ENCODE results near the gene MRPL4.
"Not testable (repeated sequence)": the region's sequence is repeated elsewhere in the genome, so short reads cannot be mapped to it uniquely, and the experiment has no call there.

MRPL4 gene

GRCh38 chr19:10279737-10280442, 27.9 kb downstream of the MRPL4 start:
- H3K36me3 ChIP-seq, result no peaks in the 10 kb centered on the region

GRCh38 chr19:10282043-10282442, 30.0 kb downstream of the MRPL4 start:
- H3K4me1 ChIP-seq, result not testable (repeated sequence)

More at GRCh38 chr19:10279737-10280442, 27.9 kb downstream of the MRPL4 start:
- H3K27me3 ChIP-seq, result peaks cover 27% of the 10 kb centered on the region
- TF ChIP-seq, protein P1, sequence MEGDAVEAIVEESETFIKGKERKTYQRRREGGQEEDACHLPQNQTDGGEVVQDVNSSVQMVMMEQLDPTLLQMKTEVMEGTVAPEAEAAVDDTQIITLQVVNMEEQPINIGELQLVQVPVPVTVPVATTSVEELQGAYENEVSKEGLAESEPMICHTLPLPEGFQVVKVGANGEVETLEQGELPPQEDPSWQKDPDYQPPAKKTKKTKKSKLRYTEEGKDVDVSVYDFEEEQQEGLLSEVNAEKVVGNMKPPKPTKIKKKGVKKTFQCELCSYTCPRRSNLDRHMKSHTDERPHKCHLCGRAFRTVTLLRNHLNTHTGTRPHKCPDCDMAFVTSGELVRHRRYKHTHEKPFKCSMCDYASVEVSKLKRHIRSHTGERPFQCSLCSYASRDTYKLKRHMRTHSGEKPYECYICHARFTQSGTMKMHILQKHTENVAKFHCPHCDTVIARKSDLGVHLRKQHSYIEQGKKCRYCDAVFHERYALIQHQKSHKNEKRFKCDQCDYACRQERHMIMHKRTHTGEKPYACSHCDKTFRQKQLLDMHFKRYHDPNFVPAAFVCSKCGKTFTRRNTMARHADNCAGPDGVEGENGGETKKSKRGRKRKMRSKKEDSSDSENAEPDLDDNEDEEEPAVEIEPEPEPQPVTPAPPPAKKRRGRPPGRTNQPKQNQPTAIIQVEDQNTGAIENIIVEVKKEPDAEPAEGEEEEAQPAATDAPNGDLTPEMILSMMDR (IDR thresholded peaks at IDR 0.05; ENCODE audit: low read depth, low read length), result no peak
- no peaks in the 10 kb centered on the region for H3K4me1 ChIP-seq
- H3K4me3 ChIP-seq (ENCODE audit: low read depth, low read length), result no peak overlapping the region
- DNase-seq, result no peak
- no peaks in the 10 kb centered on the region for H3K9me3 ChIP-seq

DNA sequence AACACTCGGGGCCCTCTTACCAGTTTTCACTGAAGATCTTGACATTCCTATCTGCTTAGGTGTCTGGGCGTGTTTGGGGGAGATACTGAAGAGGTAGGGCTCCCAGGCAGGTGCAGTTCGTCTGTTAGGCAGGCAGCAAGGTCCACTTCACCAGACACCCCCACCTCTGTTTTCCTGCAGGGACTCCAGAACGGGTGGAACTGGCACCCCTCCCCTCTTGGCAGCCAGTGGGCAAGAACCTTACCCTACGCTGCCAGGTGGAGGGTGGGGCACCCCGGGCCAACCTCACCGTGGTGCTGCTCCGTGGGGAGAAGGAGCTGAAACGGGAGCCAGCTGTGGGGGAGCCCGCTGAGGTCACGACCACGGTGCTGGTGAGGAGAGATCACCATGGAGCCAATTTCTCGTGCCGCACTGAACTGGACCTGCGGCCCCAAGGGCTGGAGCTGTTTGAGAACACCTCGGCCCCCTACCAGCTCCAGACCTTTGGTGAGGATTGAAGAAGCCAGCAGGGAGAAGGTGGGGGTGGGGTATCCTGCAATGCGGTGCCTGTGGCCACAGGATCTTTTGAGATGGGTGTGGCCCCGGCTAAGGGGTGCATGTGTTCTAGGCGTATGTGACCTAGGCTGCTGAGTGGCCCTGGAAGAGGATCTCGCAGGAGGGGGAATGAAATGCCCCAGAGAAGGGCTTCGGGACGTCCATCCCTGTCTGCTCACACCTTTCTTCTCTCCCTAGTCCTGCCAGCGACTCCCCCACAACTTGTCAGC, 31.5 kb downstream of the MRPL4 start:
- H3K9me3 ChIP-seq, result no peaks in the 10 kb centered on the region
- peaks cover 13% of the 10 kb centered on the region for H3K27me3 ChIP-seq
- no peaks in the 10 kb centered on the region for H3K36me3 ChIP-seq
- no peaks in the 10 kb centered on the region for H3K4me1 ChIP-seq
- DNase-seq, result no peak
- TF ChIP-seq, protein P1 (IDR thresholded peaks at IDR 0.05; ENCODE audit: low read depth, low read length), result no peak
- no peak overlapping the region for H3K4me3 ChIP-seq (ENCODE audit: low read depth, low read length)

More at GRCh38 chr19:10282043-10282442, 30.0 kb downstream of the MRPL4 start:
- H3K36me3 ChIP-seq; DNase-seq; H3K9me3 ChIP-seq; H3K4me3 ChIP-seq (ENCODE audit: low read depth, low read length); H3K27me3 ChIP-seq: not testable (repeated sequence)

GRCh38 chr19:10284065-10284959, 32.3 kb downstream of the MRPL4 start:
- Histone ChIP-seq H3K9me3 (no peaks in the 10 kb centered on the region), H3K4me1 (no peaks in the 10 kb centered on the region), H3K4me3 (ENCODE audit: low read depth, low read length) (no peak overlapping the region), H3K36me3 (no peaks in the 10 kb centered on the region), H3K27me3 (peaks cover 19% of the 10 kb centered on the region)
- DNase-seq, result no peak
- TF ChIP-seq, protein P1 (IDR thresholded peaks at IDR 0.05; ENCODE audit: low read depth, low read length), result no peak

DNA sequence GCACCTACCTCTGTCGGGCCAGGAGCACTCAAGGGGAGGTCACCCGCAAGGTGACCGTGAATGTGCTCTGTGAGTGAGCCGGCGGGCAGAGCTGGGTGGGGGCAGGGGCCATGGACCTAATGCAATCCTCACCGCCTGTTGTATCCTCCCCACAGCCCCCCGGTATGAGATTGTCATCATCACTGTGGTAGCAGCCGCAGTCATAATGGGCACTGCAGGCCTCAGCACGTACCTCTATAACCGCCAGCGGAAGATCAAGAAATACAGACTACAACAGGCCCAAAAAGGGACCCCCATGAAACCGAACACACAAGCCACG, 32.9 kb downstream of the MRPL4 start:
- peaks cover 25% of the 10 kb centered on the region for H3K27me3 ChIP-seq
- TF ChIP-seq, protein P1 (IDR thresholded peaks at IDR 0.05; ENCODE audit: low read depth, low read length), result no peak
- no peaks in the 10 kb centered on the region for H3K9me3 ChIP-seq
- no peak for DNase-seq
- H3K36me3 ChIP-seq, result no peaks in the 10 kb centered on the region
- H3K4me1 ChIP-seq, result no peaks in the 10 kb centered on the region
- no peak overlapping the region for H3K4me3 ChIP-seq (ENCODE audit: low read depth, low read length)

GRCh38 chr19:10285393-10285792, 33.4 kb downstream of the MRPL4 start:
- Histone ChIP-seq H3K4me1 (no peaks in the 10 kb centered on the region), H3K27me3 (peaks cover 29% of the 10 kb centered on the region), H3K36me3 (no peaks in the 10 kb centered on the region), H3K9me3 (no peaks in the 10 kb centered on the region), H3K4me3 (ENCODE audit: low read depth, low read length) (no peak overlapping the region)
- TF ChIP-seq, protein P1 (IDR thresholded peaks at IDR 0.05; ENCODE audit: low read depth, low read length), result no peak
- no peak for DNase-seq

All from BE2C (cell line).